HCT116 (cell line): Measurements from ENCODE around the gene HYAL1. TPM values are rescaled to one million over a fixed set of nuclear protein-coding genes. Genes with fewer than 3 reads are reported as not detected.
A peak's percentile ranks its signal among the peaks of the same experiment; 100 is the strongest.

Experiments used
- ATAC-seq: fragments of 200-7000 bp; cut with Tn5 transposase; 2 replicates; pipeline ENCODE4 v1.9.1; 2020; ENCODE audit warnings: mild to moderate bottlenecking, moderate library complexity
- BruUV-seq: library from RNA; stranded (reverse); fragments of 400-500 nt; replicated peaks from 2 replicates; lab custom pipeline; 2021; lab: Mats Ljungman, UMichigan
- CTCF ChIA-PET: fragments of 300-600 bp; sonication (Branson Sonifier 250); formaldehyde crosslinking; loops from one replicate; lab custom pipeline; 2021; ENCODE audit warnings: antibody characterized with exemption; lab: Charles Lee
- POLR2A ChIA-PET: fragments of 300-600, 350-600 bp; sonication (Branson Sonifier 250); formaldehyde crosslinking; loops from one replicate; lab custom pipeline; 2021; ENCODE audit warnings: antibody characterized with exemption; lab: Charles Lee
- RAD21 ChIA-PET, 2 experiments: fragments of 300-600 bp; sonication (Branson Sonifier 250); formaldehyde crosslinking; loops; one replicate each; lab custom pipeline; 2023; ENCODE audit warnings: low total read pairs in 2 of 2; ENCODE audit not compliant: uncharacterized antibody in 2 of 2, unreplicated experiment in 2 of 2, low non-redundant PET in 1 of 2; lab: Charles Lee
- DNase-seq: peaks from one replicate; pipeline ENCODE4 v3.0.0-alpha.2; 2010; ENCODE audit warnings: low read depth, low spot score
- H2AFZ ChIP-seq: fragments of 200-600 bp; shearing (Covaris generic), sonication (generic); 2 replicates; pipeline ENCODE4 v1.6.1; 2017; ENCODE audit warnings: low read depth, mixed run types, mixed read lengths, antibody characterized with exemption, low read length; ENCODE audit not compliant: poor library complexity, severe bottlenecking
- H3K27ac ChIP-seq: 2 replicates; pipeline ENCODE4 v1.5.1; 2012; ENCODE audit warnings: low read depth, low read length
- H3K27me3 ChIP-seq: fragments of 200-600 bp; sonication (generic); 2 replicates; pipeline ENCODE4 v1.6.1; 2016; ENCODE audit warnings: mixed run types, low read length, mixed read lengths; ENCODE audit not compliant: insufficient read depth
- H3K36me3 ChIP-seq, 2 experiments: fragments of 200-500 bp in 1 of 2; fragments of 200-600 bp in 1 of 2; sonication (Bioruptor generic) in 1 of 2; sonication (generic) in 1 of 2; 2 replicates each; pipeline versions ENCODE4 v1.5.1 to v1.6.1; 2014 to 2016; ENCODE audit warnings: low read length in 2 of 2, inconsistent platforms in 1 of 2, mixed read lengths in 1 of 2, mixed run types in 1 of 2; ENCODE audit not compliant: insufficient read depth in 2 of 2, control insufficient read depth in 1 of 2
- H3K4me1 ChIP-seq, 2 experiments: fragments of 200-600 bp in 1 of 2; sonication (generic) in 1 of 2; 2 replicates each; pipeline versions ENCODE4 v1.5.1 to v1.6.1; 2012 to 2017; ENCODE audit warnings: low read length in 2 of 2, inconsistent platforms in 1 of 2, mild to moderate bottlenecking in 1 of 2, mixed read lengths in 1 of 2, mixed run types in 1 of 2, moderate library complexity in 1 of 2; ENCODE audit not compliant: insufficient read depth in 2 of 2, control insufficient read depth in 1 of 2
- H3K4me2 ChIP-seq: fragments of 200-600 bp; sonication (generic); 2 replicates; pipeline ENCODE4 v1.6.1; 2017; ENCODE audit warnings: mixed run types, low read length, mixed read lengths
- H3K4me3 ChIP-seq, 2 experiments: fragments of 200-600 bp in 1 of 2; sonication (generic) in 1 of 2; replicated peaks in 1 of 2; 2 replicates each; pipeline ENCODE4 v1.5.1; 2011 to 2016; ENCODE audit warnings: low read length in 2 of 2, control low read depth in 1 of 2, low read depth in 1 of 2, mild to moderate bottlenecking in 1 of 2, mixed read lengths in 1 of 2, mixed run types in 1 of 2
- H3K79me2 ChIP-seq: fragments of 200-600 bp; sonication (generic); 2 replicates; pipeline ENCODE4 v1.6.1; 2017; ENCODE audit warnings: mild to moderate bottlenecking, mixed run types, low read length, moderate library complexity, mixed read lengths; ENCODE audit not compliant: insufficient read depth
- H3K9ac ChIP-seq: fragments of 200-600 bp; sonication (generic); 2 replicates; pipeline ENCODE4 v1.6.1; 2016; ENCODE audit warnings: low read length, mixed read lengths
- H3K9me2 ChIP-seq: fragments of 200-600 bp; sonication (generic), shearing (Covaris generic); 2 replicates; pipeline ENCODE4 v1.6.1; 2017; ENCODE audit warnings: mixed run types, mild to moderate bottlenecking, moderate library complexity; ENCODE audit not compliant: insufficient read depth
- H3K9me3 ChIP-seq, 2 experiments: fragments of 200-500 bp in 1 of 2; fragments of 200-600 bp in 1 of 2; sonication (Bioruptor generic) in 1 of 2; sonication (generic) in 1 of 2; 2 replicates each; pipeline ENCODE4 v1.6.1; 2014 to 2017; ENCODE audit warnings: low read length in 2 of 2, mixed read lengths in 2 of 2, inconsistent platforms in 1 of 2, low read depth in 1 of 2, mild to moderate bottlenecking in 1 of 2, mixed run types in 1 of 2, moderate library complexity in 1 of 2; ENCODE audit not compliant: control insufficient read depth in 1 of 2, insufficient read depth in 1 of 2
- H4K20me1 ChIP-seq: fragments of 200-600 bp; sonication (generic), shearing (Covaris generic); 2 replicates; pipeline ENCODE4 v1.6.1; 2017; ENCODE audit warnings: mixed run types, mild to moderate bottlenecking, moderate library complexity; ENCODE audit not compliant: insufficient read depth
- CEBPB ChIP-seq: IDR thresholded peaks from 2 replicates; pipeline ENCODE4 v1.6.1; 2012; ENCODE audit warnings: low read depth
- ELF1 ChIP-seq: IDR thresholded peaks from 2 replicates; pipeline ENCODE4 v1.6.1; 2012; ENCODE audit warnings: low read depth, borderline replicate concordance
- EZH2phosphoT487 ChIP-seq: fragments of 200-600 bp; IDR thresholded peaks from 2 replicates; pipeline ENCODE4 v1.6.1; 2018; ENCODE audit warnings: antibody characterized with exemption, borderline replicate concordance
- FOSL1 ChIP-seq: IDR thresholded peaks from 2 replicates; pipeline ENCODE4 v1.6.1; 2012; ENCODE audit warnings: low read depth
- JUND ChIP-seq: IDR thresholded peaks from 2 replicates; pipeline ENCODE4 v1.6.1; 2012
- POLR2A ChIP-seq: IDR thresholded peaks from 2 replicates; pipeline ENCODE4 v1.7.0; 2011; ENCODE audit warnings: borderline replicate concordance; ENCODE audit not compliant: insufficient read depth, insufficient read length; ENCODE audit errors: extremely low read depth
- RAD21 ChIP-seq: IDR thresholded peaks from 2 replicates; pipeline ENCODE4 v1.6.1; 2012; ENCODE audit warnings: low read depth, mild to moderate bottlenecking
- SIN3A ChIP-seq: IDR thresholded peaks from 2 replicates; pipeline ENCODE4 v1.6.1; 2012; ENCODE audit warnings: low read depth
- SP1 ChIP-seq: IDR thresholded peaks from 2 replicates; pipeline ENCODE4 v1.6.1; 2012; ENCODE audit warnings: low read depth
- SRF ChIP-seq: IDR thresholded peaks from 2 replicates; pipeline ENCODE4 v1.6.1; 2012; ENCODE audit warnings: low read depth
- TCF7L2 ChIP-seq: IDR thresholded peaks from 2 replicates; pipeline ENCODE4 v1.7.0; 2011; ENCODE audit warnings: borderline replicate concordance, inconsistent platforms; ENCODE audit not compliant: insufficient read depth, insufficient read length; ENCODE audit errors: extremely low read depth
- YY1 ChIP-seq: IDR thresholded peaks from 2 replicates; pipeline ENCODE4 v1.6.1; 2011; ENCODE audit warnings: low read length, low read depth, moderate library complexity, mild to moderate bottlenecking; ENCODE audit not compliant: insufficient replicate concordance; ENCODE audit errors: extremely low read depth
- ZFX ChIP-seq: fragments of 450-650 bp; IDR thresholded peaks from 2 replicates; pipeline ENCODE4 v1.6.1; 2017
- intact Hi-C: fragments of 100-400 bp; cut with micrococcal nuclease; formaldehyde crosslinking; loops from 2 replicates; pipeline ENCODE4 v1.10.0; 2022
- total RNA-seq: library from RNA; stranded (reverse); gene quantifications from one replicate; pipeline ENCODE4 v1.2.1, GENCODE V29; 2021; ENCODE audit not compliant: unreplicated experiment
- TF ChIP-seq, protein P1 (sequence below), 3 experiments: fragments of 200-600 bp in 1 of 3; sonication (generic) in 1 of 3; IDR thresholded peaks in 2 of 3; conservative IDR thresholded peaks in 1 of 3; 2 replicates each; pipeline ENCODE4 v1.5.1; 2012 to 2017; ENCODE audit warnings: low read depth in 2 of 3, low read length in 2 of 3, antibody characterized with exemption in 1 of 3, borderline replicate concordance in 1 of 3, control low read depth in 1 of 3, mild to moderate bottlenecking in 1 of 3, mixed read lengths in 1 of 3, mixed run types in 1 of 3, moderate library complexity in 1 of 3; ENCODE audit not compliant: insufficient read depth in 1 of 3
- TF ChIP-seq, protein P2 (sequence below): IDR thresholded peaks from 2 replicates; pipeline ENCODE4 v1.6.1; 2012
- TF ChIP-seq, protein P3 (sequence below): IDR thresholded peaks from 2 replicates; pipeline ENCODE4 v1.6.1; 2012

Gene HYAL1
- total RNA-seq, 1 experiment from 2014 or later = 6.1 TPM

DNA sequence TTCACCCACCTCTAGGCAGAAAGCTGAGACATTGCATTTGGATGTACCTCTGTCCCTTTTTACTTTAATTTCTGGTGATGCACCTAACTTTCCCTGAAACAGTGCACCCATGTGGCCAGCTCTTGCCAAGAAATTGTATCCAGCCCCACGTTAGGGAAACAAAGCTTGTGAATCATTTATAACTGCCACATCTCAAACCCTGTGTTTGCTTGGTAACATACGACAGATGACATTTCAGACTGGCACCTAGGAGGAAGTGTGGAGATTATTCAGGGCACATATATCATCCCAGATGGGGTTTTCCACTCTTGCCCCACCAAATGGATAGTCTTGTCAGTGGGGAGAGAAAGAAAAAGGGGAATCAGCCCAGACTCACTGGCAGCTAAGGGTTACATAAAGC, 49.4 kb upstream of the HYAL1 start:
- Histone ChIP-seq H3K9ac (no peak overlapping the region), H3K36me3 (peaks cover 13 to 37% of the 10 kb centered on the region in 2 experiments; a peak in 3 of 4 replicates), H3K79me2 (peaks cover 47% of the 10 kb centered on the region), H3K27ac (no peak overlapping the region; the same call in 1 of the 2 replicates), H2AFZ (no peak overlapping the region), H3K9me2 (no peaks in the 10 kb centered on the region), H3K4me1 (peaks cover 7 to 37% of the 10 kb centered on the region in 2 experiments; a peak in 3 of 4 replicates), H3K9me3 (no peaks in the 10 kb centered on the region), H3K4me3 (no peak overlapping the region), H3K4me2 (no peak overlapping the region), H3K27me3 (no peaks in the 10 kb centered on the region), H4K20me1 (no peaks in the 10 kb centered on the region)
- POLR2A ChIA-PET = no interaction called here
- no TSS peak for BruUV-seq
- TF ChIP-seq EZH2phosphoT487 (no peak), SRF (no peak)
- TF ChIP-seq, protein P1, sequence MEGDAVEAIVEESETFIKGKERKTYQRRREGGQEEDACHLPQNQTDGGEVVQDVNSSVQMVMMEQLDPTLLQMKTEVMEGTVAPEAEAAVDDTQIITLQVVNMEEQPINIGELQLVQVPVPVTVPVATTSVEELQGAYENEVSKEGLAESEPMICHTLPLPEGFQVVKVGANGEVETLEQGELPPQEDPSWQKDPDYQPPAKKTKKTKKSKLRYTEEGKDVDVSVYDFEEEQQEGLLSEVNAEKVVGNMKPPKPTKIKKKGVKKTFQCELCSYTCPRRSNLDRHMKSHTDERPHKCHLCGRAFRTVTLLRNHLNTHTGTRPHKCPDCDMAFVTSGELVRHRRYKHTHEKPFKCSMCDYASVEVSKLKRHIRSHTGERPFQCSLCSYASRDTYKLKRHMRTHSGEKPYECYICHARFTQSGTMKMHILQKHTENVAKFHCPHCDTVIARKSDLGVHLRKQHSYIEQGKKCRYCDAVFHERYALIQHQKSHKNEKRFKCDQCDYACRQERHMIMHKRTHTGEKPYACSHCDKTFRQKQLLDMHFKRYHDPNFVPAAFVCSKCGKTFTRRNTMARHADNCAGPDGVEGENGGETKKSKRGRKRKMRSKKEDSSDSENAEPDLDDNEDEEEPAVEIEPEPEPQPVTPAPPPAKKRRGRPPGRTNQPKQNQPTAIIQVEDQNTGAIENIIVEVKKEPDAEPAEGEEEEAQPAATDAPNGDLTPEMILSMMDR (IDR thresholded peaks at IDR 0.05 in 2 of 3, conservative IDR thresholded peaks at IDR 0.05 in 1 of 3; ENCODE audit: borderline replicate concordance in 1 of 3, insufficient read depth in 1 of 3, low read depth in 2 of 3, low read length in 2 of 3) = peak in 2 of 3 experiments; percentile 37 to 53; a peak in 3 of 6 replicates
- intact Hi-C loops = loop anchor here (10.0 kb wide), 1 partner anchor 1032 kb away; the partner anchor contains the start of gene MANF
- no peak for ATAC-seq
- DNase-seq = no peak
- RAD21 ChIA-PET = no interaction called here
- CTCF ChIA-PET = interaction anchor here (1.0 to 2.0 kb wide), 5 partner anchors 13 to 190 kb away, joined by 3 to 8 read pairs (median 3); no protein-coding TSS in a partner anchor

DNA sequence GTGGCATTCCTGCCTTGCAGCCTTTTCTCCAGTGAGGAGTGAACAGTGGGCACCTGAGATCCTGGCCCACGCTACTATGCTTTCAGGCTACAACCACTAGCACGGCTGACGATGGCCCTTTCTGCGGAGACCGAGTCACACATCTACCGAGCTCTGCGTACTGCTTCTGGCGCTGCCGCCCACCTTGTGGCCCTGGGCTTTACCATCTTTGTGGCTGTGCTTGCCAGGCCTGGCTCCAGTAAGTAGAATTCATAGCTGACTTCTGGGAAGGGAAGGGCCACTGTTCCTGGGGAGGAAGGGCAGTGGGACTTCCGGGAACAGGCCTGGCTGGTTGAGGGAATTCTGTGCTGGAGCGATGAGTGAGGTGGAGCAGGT, 47.9 kb upstream of the HYAL1 start:
- peak; percentile 3; the same call in 1 of the 2 replicates for ATAC-seq
- TF ChIP-seq ZFX (no peak), TCF7L2 (no peak), EZH2phosphoT487 (no peak), SP1 (no peak), YY1 (no peak), CEBPB (no peak), RAD21 (no peak), JUND (no peak), SIN3A (no peak), ELF1 (no peak), POLR2A (no peak), FOSL1 (no peak)
- TF ChIP-seq, protein P2, sequence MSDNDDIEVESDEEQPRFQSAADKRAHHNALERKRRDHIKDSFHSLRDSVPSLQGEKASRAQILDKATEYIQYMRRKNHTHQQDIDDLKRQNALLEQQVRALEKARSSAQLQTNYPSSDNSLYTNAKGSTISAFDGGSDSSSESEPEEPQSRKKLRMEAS = no peak
- TF ChIP-seq, protein P3, sequence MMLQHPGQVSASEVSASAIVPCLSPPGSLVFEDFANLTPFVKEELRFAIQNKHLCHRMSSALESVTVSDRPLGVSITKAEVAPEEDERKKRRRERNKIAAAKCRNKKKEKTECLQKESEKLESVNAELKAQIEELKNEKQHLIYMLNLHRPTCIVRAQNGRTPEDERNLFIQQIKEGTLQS = no peak
- TF ChIP-seq, protein P1 (IDR thresholded peaks at IDR 0.05 in 2 of 3, conservative IDR thresholded peaks at IDR 0.05 in 1 of 3; ENCODE audit: borderline replicate concordance in 1 of 3, insufficient read depth in 1 of 3, low read depth in 2 of 3, low read length in 2 of 3) = no peak

More for the DNA sequence above, 47.9 kb upstream of the HYAL1 start:
- peak overlapping the region; percentile 73 to 83 for H3K4me3 ChIP-seq
- no peaks in the 10 kb centered on the region for H3K9me2 ChIP-seq
- RAD21 ChIA-PET = no interaction called here
- POLR2A ChIA-PET = interaction anchor here (0.6 to 2.2 kb wide), 4 partner anchors 11 to 76 kb away, joined by 3 to 21 read pairs (median 7); partner anchors contain the start of genes RASSF1 and TUSC2
- H2AFZ ChIP-seq = no peak overlapping the region
- no peaks in the 10 kb centered on the region for H3K27me3 ChIP-seq
- H3K4me1 ChIP-seq = peaks cover 3 to 35% of the 10 kb centered on the region in 2 experiments; a peak in 3 of 4 replicates
- no peaks in the 10 kb centered on the region for H4K20me1 ChIP-seq
- CTCF ChIA-PET = no interaction called here
- peak overlapping the region; percentile 72 for H3K9ac ChIP-seq
- intact Hi-C loops = loop anchor here (1.0 to 10.0 kb wide), 2 partner anchors 8 to 1033 kb away; partner anchors contain the start of genes MANF and TMEM115
- BruUV-seq = no TSS peak
- H3K9me3 ChIP-seq = no peaks in the 10 kb centered on the region
- H3K36me3 ChIP-seq = peaks cover 7 to 31% of the 10 kb centered on the region in 2 experiments; a peak in 2 of 4 replicates
- DNase-seq = no peak
- H3K79me2 ChIP-seq = peaks cover 32% of the 10 kb centered on the region
- H3K27ac ChIP-seq = peak overlapping the region; percentile 70
- H3K4me2 ChIP-seq = peak overlapping the region; percentile 91
